K562 (cell line): ENCODE data around the gene SPINK8. TPM values are rescaled to one million over a fixed set of nuclear protein-coding genes. Genes with fewer than 3 reads are reported as not detected.

Source experiments
- ATAC-seq: fragments of 200-7000 bp; cut with Tn5 transposase; 3 replicates; pipeline ENCODE4 v1.9.1; 2020; ENCODE audit warnings: moderate library complexity
- BruUV-seq: library from RNA; stranded (reverse); fragments of 400-500 nt; replicated peaks from 2 replicates; lab custom pipeline; 2021; lab: Mats Ljungman, UMichigan
- CTCF ChIA-PET: fragments of 300-600 bp; formaldehyde crosslinking; extraction: SDS; loops from one replicate; lab custom pipeline; 2021; ENCODE audit warnings: low intra/inter-chr PET ratio; lab: Yijun Ruan, JAX
- POLR2A ChIA-PET: fragments of 300-600, 350-650 bp; sonication (Branson Sonifier 250); formaldehyde crosslinking; extraction: SDS; loops from one replicate; lab custom pipeline; 2021; ENCODE audit warnings: antibody characterized with exemption, inconsistent platforms; lab: Yijun Ruan, JAX
- DNase-seq, 4 experiments: peaks; one replicate each; pipeline versions ENCODE4 v3.0.0 to v3.0.0-alpha.2; 2011 to 2018; ENCODE audit warnings: low spot score in 3 of 4, mixed read lengths in 3 of 4; ENCODE audit errors: extremely low read depth in 1 of 4
- FAIRE-seq: peaks from 2 replicates; lab custom pipeline; 2011; peaks lifted over from hg19 to GRCh38; lab: Jason Lieb, UNC
- H2AFZ ChIP-seq: 2 replicates; pipeline ENCODE4 v1.6.0; 2011; ENCODE audit warnings: low read depth, low read length, control low read depth, inconsistent platforms
- H3K27ac ChIP-seq: fragments of 200-600 bp; 3 replicates; pipeline ENCODE4 v1.8.0; 2011; ENCODE audit warnings: low read depth, mild to moderate bottlenecking, control low read depth, inconsistent platforms, low read length, moderate library complexity, mixed read lengths; ENCODE audit errors: extremely low read depth
- H3K27me3 ChIP-seq, 2 experiments: fragments of 300-600 bp in 1 of 2; 2 replicates in 1 of 2; 3 replicates in 1 of 2; pipeline versions ENCODE4 v1.6.0 to v1.8.0; 2011; ENCODE audit warnings: inconsistent platforms in 2 of 2, low read length in 2 of 2, mild to moderate bottlenecking in 1 of 2, mixed read lengths in 1 of 2, moderate library complexity in 1 of 2; ENCODE audit not compliant: control insufficient read depth in 2 of 2, insufficient read depth in 2 of 2
- H3K36me3 ChIP-seq: fragments of 300-600 bp; 3 replicates; pipeline ENCODE4 v1.8.0; 2011; ENCODE audit warnings: mild to moderate bottlenecking, low read length, inconsistent platforms; ENCODE audit not compliant: control insufficient read depth, insufficient read depth
- H3K4me1 ChIP-seq, 2 experiments: fragments of 200-600 bp in 1 of 2; replicated peaks in 1 of 2; 2 replicates in 1 of 2; 3 replicates in 1 of 2; pipeline versions ENCODE4 v1.5.1 to v1.8.0; 2011; ENCODE audit warnings: inconsistent platforms in 2 of 2, low read length in 2 of 2, mild to moderate bottlenecking in 1 of 2, mixed read lengths in 1 of 2, moderate library complexity in 1 of 2; ENCODE audit not compliant: control insufficient read depth in 2 of 2, insufficient read depth in 2 of 2
- H3K4me2 ChIP-seq: 2 replicates; pipeline ENCODE4 v1.6.1; 2011; ENCODE audit warnings: low read length, control low read depth, inconsistent platforms, mixed read lengths; ENCODE audit not compliant: insufficient read depth
- H3K4me3 ChIP-seq: fragments of 200-600 bp; sonication (generic), shearing (Covaris generic); 2 replicates; pipeline ENCODE4 v1.5.1; 2016; ENCODE audit warnings: control low read depth, inconsistent platforms
- H3K79me2 ChIP-seq: fragments of 200-600 bp; 3 replicates; pipeline ENCODE4 v1.8.0; 2011; ENCODE audit warnings: low read length, inconsistent platforms; ENCODE audit not compliant: control insufficient read depth, insufficient read depth
- H3K9ac ChIP-seq, 2 experiments: 2 replicates each; pipeline versions ENCODE4 v1.6.0 to v1.6.1; 2011; ENCODE audit warnings: low read depth in 2 of 2, low read length in 2 of 2, control low read depth in 1 of 2, inconsistent platforms in 1 of 2, mild to moderate bottlenecking in 1 of 2, mixed read lengths in 1 of 2; ENCODE audit not compliant: insufficient read depth in 1 of 2
- H3K9me1 ChIP-seq: one replicate; pipeline ENCODE4 v1.6.0; 2011; ENCODE audit warnings: inconsistent platforms, mild to moderate bottlenecking, low read length, moderate library complexity; ENCODE audit not compliant: control insufficient read depth, insufficient read depth
- H3K9me3 ChIP-seq: replicated peaks from 2 replicates; pipeline ENCODE4 v1.5.1; 2011; ENCODE audit warnings: low read depth, low read length, inconsistent platforms; ENCODE audit not compliant: control insufficient read depth, insufficient read depth
- H4K20me1 ChIP-seq: replicated peaks from 2 replicates; pipeline ENCODE4 v1.6.1; 2011; ENCODE audit warnings: low read length, inconsistent platforms, mixed read lengths; ENCODE audit not compliant: control insufficient read depth, insufficient read depth
- CBX5 ChIP-seq: IDR thresholded peaks from 2 replicates; pipeline ENCODE4 v1.6.1; 2014; ENCODE audit warnings: low read depth, borderline replicate concordance
- KLF13 ChIP-seq: fragments of 450-650 bp; IDR thresholded peaks from 2 replicates; pipeline ENCODE4 v1.6.1; 2016; ENCODE audit warnings: missing genetic modification characterization, low read depth, mild to moderate bottlenecking, missing compliant biosample characterization, moderate library complexity, borderline replicate concordance
- MEIS2 ChIP-seq: fragments of 450-650 bp; IDR thresholded peaks from 2 replicates; pipeline ENCODE4 v1.6.1; 2014; ENCODE audit warnings: mild to moderate bottlenecking; ENCODE audit not compliant: partially characterized antibody
- MXI1 ChIP-seq: IDR thresholded peaks from 2 replicates; pipeline ENCODE4 v1.6.1; 2011; ENCODE audit warnings: low read depth, mild to moderate bottlenecking, improper control_type of control experiment, low read length
- NRF1 ChIP-seq, 2 experiments: fragments of 450-650 bp; IDR thresholded peaks in 1 of 2; conservative IDR thresholded peaks in 1 of 2; 2 replicates each; pipeline ENCODE4 v1.6.1; 2014; ENCODE audit warnings: mild to moderate bottlenecking in 2 of 2
- RHOXF2B ChIP-seq: fragments of 250-450 bp; sonication (Bioruptor Pico); conservative IDR thresholded peaks from 2 replicates; pipeline ENCODE4 v1.5.1; 2021
- ZBTB7A ChIP-seq: IDR thresholded peaks from 2 replicates; pipeline ENCODE4 v1.6.1; 2011; ENCODE audit warnings: low read depth, mild to moderate bottlenecking, low read length, moderate library complexity, borderline replicate concordance; ENCODE audit not compliant: control insufficient read depth
- ZNF143 ChIP-seq: sonication (generic); formaldehyde crosslinking; IDR thresholded peaks from 2 replicates; pipeline ENCODE4 v1.9.0; 2022; ENCODE audit warnings: mild to moderate bottlenecking, missing genetic modification reagents
- ZNF165 ChIP-seq: fragments of 250-450 bp; sonication (Bioruptor Pico); IDR thresholded peaks from 2 replicates; pipeline ENCODE4 v1.4.0; 2020; ENCODE audit warnings: borderline replicate concordance
- ZNF324 ChIP-seq: fragments of 250-450 bp; sonication (Bioruptor Pico); IDR thresholded peaks from 2 replicates; pipeline ENCODE4 v1.4.0; 2020; ENCODE audit warnings: mild to moderate bottlenecking
- ZNF561 ChIP-seq: fragments of 450-650 bp; formaldehyde crosslinking; conservative IDR thresholded peaks from 2 replicates; pipeline ENCODE4 v1.4.0; 2020; ENCODE audit warnings: mild to moderate bottlenecking, moderate library complexity
- ZNF589 ChIP-seq: fragments of 200-800 bp; sonication (Bioruptor generic); IDR thresholded peaks from 2 replicates; pipeline ENCODE4 v1.6.1; 2016; ENCODE audit warnings: low read depth, missing genetic modification characterization, missing compliant biosample characterization
- ZNF77 ChIP-seq: fragments of 250-450 bp; sonication (Bioruptor Pico); IDR thresholded peaks from 2 replicates; pipeline ENCODE4 v1.5.0; 2020
- ZNF830 ChIP-seq: fragments of 250-450 bp; sonication (Bioruptor Pico); IDR thresholded peaks from 2 replicates; pipeline ENCODE4 v1.5.0; 2021; ENCODE audit warnings: mild to moderate bottlenecking
- WGBS: fragments of 100-300 bp; shearing (Covaris generic); methylation state at CpG from one replicate; pipeline ENCODE4 v1.1.6; 2016; ENCODE audit warnings: low coverage, mixed read lengths; ENCODE audit not compliant: insufficient coverage; ENCODE audit errors: missing lambda C conversion rate; 5-methylcytosine and 5-hydroxymethylcytosine counted together
- in situ Hi-C: fragments of 300-500 bp; cut with MboI; formaldehyde crosslinking; loops from 4 replicates; pipeline ENCODE4 v1.15.0; 2018; ENCODE audit warnings: inconsistent platforms, mixed read lengths
- intact Hi-C: fragments of 100-400 bp; cut with micrococcal nuclease; formaldehyde crosslinking; loops from 2 replicates; pipeline ENCODE4 v1.14.2; 2022
- polyA plus RNA-seq, 8 experiments: library from polyadenylated mRNA; depleted of rRNA in 4 of 8; stranded (reverse) in 5 of 8; unstranded in 3 of 8; fragments of >200 nt; fragmentation: Nextera tagmentation in 2 of 8; fragmentation: Illumina TruSeq in 1 of 8; extraction: Ambion mirVana in 2 of 8; extraction: Trizol in 1 of 8; gene quantifications; 2 replicates each; pipeline versions ENCODE4 v1.2.1 to v1.2.3, GENCODE V29; 2011 to 2014; ENCODE audit warnings: inconsistent platforms in 1 of 8, missing spikeins in 1 of 8
- total RNA-seq, 7 experiments: library from RNA; depleted of rRNA in 6 of 7; stranded (reverse); fragments of >200 nt in 6 of 7; fragmentation: Illumina TruSeq in 2 of 7; extraction: Trizol in 2 of 7; gene quantifications; 2 replicates each; pipeline versions ENCODE4 v1.2.1 to v1.2.3, GENCODE V29; 2011 to 2021; ENCODE audit warnings: low replicate concordance in 1 of 7
- TF ChIP-seq, protein P1 (sequence below): fragments of 250-450 bp; sonication (Bioruptor Pico); IDR thresholded peaks from 2 replicates; pipeline ENCODE4 v1.8.0; 2021; ENCODE audit warnings: mild to moderate bottlenecking, moderate library complexity
- TF ChIP-seq, protein P2 (sequence below): sonication (generic); formaldehyde crosslinking; IDR thresholded peaks from 2 replicates; pipeline ENCODE4 v1.8.0; 2022; ENCODE audit warnings: mild to moderate bottlenecking, missing genetic modification reagents
- TF ChIP-seq, protein P3 (sequence below): fragments of 450-650 bp; IDR thresholded peaks from 2 replicates; pipeline ENCODE4 v1.6.1; 2016; ENCODE audit warnings: low read depth, mild to moderate bottlenecking, moderate library complexity

Gene SPINK8
- total and polyA plus RNA-seq, 9 of the 15 experiments (the other 6 are each of a cell fraction or from before 2014, with no cell fraction given): not detected

DNA sequence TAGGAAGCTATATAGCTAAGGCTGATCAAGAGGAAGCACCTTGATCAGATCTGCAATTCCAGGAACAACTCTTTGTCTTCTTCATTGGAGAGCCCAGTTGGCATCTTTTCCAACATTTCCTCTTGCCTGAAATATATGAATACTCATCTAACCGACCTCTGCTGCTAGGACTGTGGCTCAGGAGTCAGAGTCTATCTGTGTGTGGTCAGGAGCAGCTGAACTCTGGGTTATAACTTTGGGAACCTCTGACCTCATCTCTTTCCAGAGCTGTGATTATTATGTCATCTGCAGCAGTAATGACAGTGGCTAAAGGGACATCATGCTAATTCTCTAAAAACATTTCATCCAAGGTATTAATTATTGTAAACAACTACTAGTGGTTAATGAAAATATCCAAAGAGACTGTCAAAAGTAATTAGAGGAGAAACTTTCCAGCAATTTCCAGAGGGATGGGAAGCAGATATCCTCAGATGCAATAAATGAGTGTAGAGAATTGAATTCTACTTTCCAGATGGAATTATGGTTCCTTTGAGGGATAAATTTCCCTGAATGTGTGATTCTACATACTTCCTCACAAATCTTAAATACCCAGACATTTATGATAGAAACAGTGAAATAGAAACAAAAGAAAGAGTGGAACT lies 11.5 kb upstream of the SPINK8 start:
- H3K9me1 ChIP-seq: no peaks in the 10 kb centered on the region
- no peaks in the 10 kb centered on the region for H4K20me1 ChIP-seq
- H3K9me3 ChIP-seq: no peaks in the 10 kb centered on the region
- H3K4me1 ChIP-seq: no peaks in the 10 kb centered on the region; a peak in 1 of 5 replicates
- ChIA-PET POLR2A (interaction anchor here (1.1 kb wide), 1 partner anchor 8 kb away, joined by 4 read pairs; no protein-coding TSS in a partner anchor), CTCF (no interaction called here)
- no peak overlapping the region for H3K4me2 ChIP-seq
- no peak for ATAC-seq
- H3K9ac ChIP-seq: no peak overlapping the region
- 0% methylated on average over 1 of the region's 1 CpG for WGBS
- FAIRE-seq: no peak
- TF ChIP-seq ZNF561 (CRISPR knock-in tag) (no peak), ZNF324 (CRISPR knock-in tag) (no peak), NRF1 (conservative IDR thresholded peaks at IDR 0.05 in 1 of 2, IDR thresholded peaks at IDR 0.05 in 1 of 2) (no peak), KLF13 (tag) (no peak), ZNF77 (CRISPR knock-in tag) (no peak), RHOXF2B (CRISPR knock-in tag) (no peak), CBX5 (no peak), ZNF143 (no peak), ZBTB7A (no peak), MEIS2 (no peak), ZNF589 (CRISPR knock-in tag) (no peak), ZNF165 (no peak), ZNF830 (CRISPR knock-in tag) (no peak), MXI1 (no peak)
- TF ChIP-seq, protein P1, sequence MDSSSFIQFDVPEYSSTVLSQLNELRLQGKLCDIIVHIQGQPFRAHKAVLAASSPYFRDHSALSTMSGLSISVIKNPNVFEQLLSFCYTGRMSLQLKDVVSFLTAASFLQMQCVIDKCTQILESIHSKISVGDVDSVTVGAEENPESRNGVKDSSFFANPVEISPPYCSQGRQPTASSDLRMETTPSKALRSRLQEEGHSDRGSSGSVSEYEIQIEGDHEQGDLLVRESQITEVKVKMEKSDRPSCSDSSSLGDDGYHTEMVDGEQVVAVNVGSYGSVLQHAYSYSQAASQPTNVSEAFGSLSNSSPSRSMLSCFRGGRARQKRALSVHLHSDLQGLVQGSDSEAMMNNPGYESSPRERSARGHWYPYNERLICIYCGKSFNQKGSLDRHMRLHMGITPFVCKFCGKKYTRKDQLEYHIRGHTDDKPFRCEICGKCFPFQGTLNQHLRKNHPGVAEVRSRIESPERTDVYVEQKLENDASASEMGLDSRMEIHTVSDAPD (CRISPR knock-in tag): no peak
- TF ChIP-seq, protein P2, sequence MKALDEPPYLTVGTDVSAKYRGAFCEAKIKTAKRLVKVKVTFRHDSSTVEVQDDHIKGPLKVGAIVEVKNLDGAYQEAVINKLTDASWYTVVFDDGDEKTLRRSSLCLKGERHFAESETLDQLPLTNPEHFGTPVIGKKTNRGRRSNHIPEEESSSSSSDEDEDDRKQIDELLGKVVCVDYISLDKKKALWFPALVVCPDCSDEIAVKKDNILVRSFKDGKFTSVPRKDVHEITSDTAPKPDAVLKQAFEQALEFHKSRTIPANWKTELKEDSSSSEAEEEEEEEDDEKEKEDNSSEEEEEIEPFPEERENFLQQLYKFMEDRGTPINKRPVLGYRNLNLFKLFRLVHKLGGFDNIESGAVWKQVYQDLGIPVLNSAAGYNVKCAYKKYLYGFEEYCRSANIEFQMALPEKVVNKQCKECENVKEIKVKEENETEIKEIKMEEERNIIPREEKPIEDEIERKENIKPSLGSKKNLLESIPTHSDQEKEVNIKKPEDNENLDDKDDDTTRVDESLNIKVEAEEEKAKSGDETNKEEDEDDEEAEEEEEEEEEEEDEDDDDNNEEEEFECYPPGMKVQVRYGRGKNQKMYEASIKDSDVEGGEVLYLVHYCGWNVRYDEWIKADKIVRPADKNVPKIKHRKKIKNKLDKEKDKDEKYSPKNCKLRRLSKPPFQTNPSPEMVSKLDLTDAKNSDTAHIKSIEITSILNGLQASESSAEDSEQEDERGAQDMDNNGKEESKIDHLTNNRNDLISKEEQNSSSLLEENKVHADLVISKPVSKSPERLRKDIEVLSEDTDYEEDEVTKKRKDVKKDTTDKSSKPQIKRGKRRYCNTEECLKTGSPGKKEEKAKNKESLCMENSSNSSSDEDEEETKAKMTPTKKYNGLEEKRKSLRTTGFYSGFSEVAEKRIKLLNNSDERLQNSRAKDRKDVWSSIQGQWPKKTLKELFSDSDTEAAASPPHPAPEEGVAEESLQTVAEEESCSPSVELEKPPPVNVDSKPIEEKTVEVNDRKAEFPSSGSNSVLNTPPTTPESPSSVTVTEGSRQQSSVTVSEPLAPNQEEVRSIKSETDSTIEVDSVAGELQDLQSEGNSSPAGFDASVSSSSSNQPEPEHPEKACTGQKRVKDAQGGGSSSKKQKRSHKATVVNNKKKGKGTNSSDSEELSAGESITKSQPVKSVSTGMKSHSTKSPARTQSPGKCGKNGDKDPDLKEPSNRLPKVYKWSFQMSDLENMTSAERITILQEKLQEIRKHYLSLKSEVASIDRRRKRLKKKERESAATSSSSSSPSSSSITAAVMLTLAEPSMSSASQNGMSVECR (CRISPR knock-in tag): no peak
- TF ChIP-seq, protein P3, sequence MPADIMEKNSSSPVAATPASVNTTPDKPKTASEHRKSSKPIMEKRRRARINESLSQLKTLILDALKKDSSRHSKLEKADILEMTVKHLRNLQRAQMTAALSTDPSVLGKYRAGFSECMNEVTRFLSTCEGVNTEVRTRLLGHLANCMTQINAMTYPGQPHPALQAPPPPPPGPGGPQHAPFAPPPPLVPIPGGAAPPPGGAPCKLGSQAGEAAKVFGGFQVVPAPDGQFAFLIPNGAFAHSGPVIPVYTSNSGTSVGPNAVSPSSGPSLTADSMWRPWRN: no peak
- BruUV-seq: no TSS peak
- intact Hi-C loops (no loop called here), in situ Hi-C loops (no loop called here)
- no peak overlapping the region for H2AFZ ChIP-seq
- DNase-seq: no peak
- peaks cover 0 to 12% of the 10 kb centered on the region in 2 experiments; a peak in 4 of 5 replicates for H3K27me3 ChIP-seq
- H3K79me2 ChIP-seq: no peaks in the 10 kb centered on the region
- H3K36me3 ChIP-seq: no peaks in the 10 kb centered on the region
- H3K27ac ChIP-seq: no peak overlapping the region
- no peak overlapping the region for H3K4me3 ChIP-seq
